H1 (cell line): ENCODE data around the gene PIP5K1B. TPM values are rescaled to one million over a fixed set of nuclear protein-coding genes. Genes with fewer than 3 reads are reported as not detected.

Experiments
- CTCF ChIA-PET: fragments of 300-600 bp; sonication (Branson Sonifier 250); formaldehyde crosslinking; loops from one replicate; lab custom pipeline; 2021; ENCODE audit not compliant: partially characterized antibody; lab: Charles Lee
- POLR2A ChIA-PET: fragments of 300-600 bp; sonication (Branson Sonifier 250); formaldehyde crosslinking; loops from one replicate; lab custom pipeline; 2021; ENCODE audit warnings: inconsistent platforms; ENCODE audit not compliant: partially characterized antibody; lab: Charles Lee
- DNase-seq, 2 experiments: peaks; one replicate each; pipeline versions ENCODE4 v3.0.0 to v3.0.0-alpha.2; 2010 to 2022; ENCODE audit warnings: low spot score in 2 of 2, low read depth in 1 of 2, mixed read lengths in 1 of 2
- FAIRE-seq: peaks from 2 replicates; lab custom pipeline; 2011; peaks lifted over from hg19 to GRCh38; lab: Jason Lieb, UNC
- H2AFZ ChIP-seq: 2 replicates; pipeline ENCODE4 v1.8.1; 2012; ENCODE audit warnings: low read length, inconsistent platforms
- H2AK5ac ChIP-seq: 2 replicates; pipeline ENCODE4 v1.6.1; 2013; ENCODE audit warnings: low read depth, low read length
- H2BK120ac ChIP-seq: replicated peaks from 2 replicates; pipeline ENCODE3; 2013; ENCODE audit warnings: low read depth, low read length, inconsistent platforms
- H2BK12ac ChIP-seq: 2 replicates; pipeline ENCODE4 v1.6.1; 2013; ENCODE audit warnings: low read depth, low read length
- H2BK15ac ChIP-seq: 2 replicates; pipeline ENCODE4 v1.6.1; 2013; ENCODE audit warnings: low read length
- H2BK20ac ChIP-seq: 2 replicates; pipeline ENCODE4 v1.6.1; 2013; ENCODE audit warnings: low read length
- H2BK5ac ChIP-seq: 2 replicates; pipeline ENCODE4 v1.6.1; 2013; ENCODE audit warnings: low read depth, low read length
- H3K14ac ChIP-seq: 2 replicates; pipeline ENCODE4 v1.6.1; 2013; ENCODE audit warnings: inconsistent platforms; ENCODE audit not compliant: insufficient read length
- H3K18ac ChIP-seq: 2 replicates; pipeline ENCODE4 v1.6.1; 2013; ENCODE audit warnings: low read length; ENCODE audit errors: extremely low read depth
- H3K23ac ChIP-seq: 2 replicates; pipeline ENCODE4 v1.6.1; 2013; ENCODE audit warnings: inconsistent platforms; ENCODE audit not compliant: insufficient read length
- H3K23me2 ChIP-seq: 2 replicates; pipeline ENCODE4 v1.6.1; 2013; ENCODE audit warnings: low read depth, low read length
- H3K27ac ChIP-seq: 2 replicates; pipeline ENCODE4 v1.6.1; 2011; ENCODE audit warnings: low read depth, low read length, inconsistent platforms
- H3K27me3 ChIP-seq, 4 experiments: replicated peaks in 1 of 4; 1 replicate in 1 of 4; 2 replicates in 3 of 4; pipeline versions ENCODE4 v1.6.1 to v1.8.1; 2011 to 2013; ENCODE audit warnings: low read length in 3 of 4, mild to moderate bottlenecking in 3 of 4, inconsistent platforms in 2 of 4, mixed read lengths in 2 of 4, moderate library complexity in 1 of 4; ENCODE audit not compliant: control insufficient read depth in 3 of 4, insufficient read depth in 3 of 4; ENCODE audit errors: extremely low read depth in 1 of 4
- H3K36me3 ChIP-seq, 4 experiments: 2 replicates each; pipeline versions ENCODE4 v1.6.1 to v1.8.1; 2011 to 2013; ENCODE audit warnings: mild to moderate bottlenecking in 4 of 4, low read length in 3 of 4, moderate library complexity in 2 of 4, control low read depth in 1 of 4, inconsistent platforms in 1 of 4; ENCODE audit not compliant: insufficient read depth in 4 of 4, control insufficient read depth in 2 of 4
- H3K4ac ChIP-seq: replicated peaks from 2 replicates; pipeline ENCODE3; 2013; ENCODE audit warnings: low read length, low read depth, mixed read lengths, inconsistent platforms; ENCODE audit not compliant: insufficient read length
- H3K4me1 ChIP-seq, 4 experiments: replicated peaks in 1 of 4; 1 replicate in 1 of 4; 2 replicates in 3 of 4; pipeline versions ENCODE4 v1.6.1 to v1.8.1; 2011 to 2013; ENCODE audit warnings: low read length in 3 of 4, inconsistent platforms in 2 of 4, mixed read lengths in 1 of 4; ENCODE audit not compliant: insufficient read depth in 4 of 4, control insufficient read depth in 3 of 4
- H3K4me2 ChIP-seq, 2 experiments: 2 replicates each; pipeline versions ENCODE4 v1.6.1 to v1.8.1; 2011 to 2013; ENCODE audit warnings: low read depth in 2 of 2, low read length in 2 of 2, control low read depth in 1 of 2, inconsistent platforms in 1 of 2, mild to moderate bottlenecking in 1 of 2; ENCODE audit not compliant: insufficient read depth in 1 of 2
- H3K4me3 ChIP-seq, 4 experiments: fragments of 200-600, 300-600 bp in 1 of 4; sonication (generic), shearing (Covaris generic), sonication (Bioruptor Twin) in 1 of 4; 2 replicates each; pipeline versions ENCODE4 v1.5.1 to v1.8.1; 2011 to 2016; ENCODE audit warnings: low read length in 4 of 4, low read depth in 3 of 4, control low read depth in 2 of 4, inconsistent platforms in 2 of 4, mild to moderate bottlenecking in 2 of 4, mixed read lengths in 1 of 4, moderate library complexity in 1 of 4; ENCODE audit not compliant: insufficient read depth in 2 of 4; ENCODE audit errors: extremely low read depth in 1 of 4
- H3K56ac ChIP-seq: replicated peaks from 2 replicates; pipeline ENCODE3; 2013; ENCODE audit warnings: low read depth, mild to moderate bottlenecking, mixed read lengths, low read length, inconsistent platforms; ENCODE audit not compliant: insufficient read length
- H3K79me1 ChIP-seq: 2 replicates; pipeline ENCODE4 v1.6.1; 2013; ENCODE audit warnings: low read depth, low read length, control low read depth
- H3K79me2 ChIP-seq, 2 experiments: 2 replicates each; pipeline versions ENCODE4 v1.6.1 to v1.8.1; 2012 to 2013; ENCODE audit warnings: low read length in 2 of 2, mild to moderate bottlenecking in 2 of 2, inconsistent platforms in 1 of 2; ENCODE audit not compliant: insufficient read depth in 2 of 2, control insufficient read depth in 1 of 2
- H3K9ac ChIP-seq, 4 experiments: replicated peaks in 1 of 4; 1 replicate in 1 of 4; 2 replicates in 3 of 4; pipeline versions ENCODE4 v1.6.1 to v1.8.1; 2011 to 2013; ENCODE audit warnings: low read depth in 3 of 4, low read length in 3 of 4, control low read depth in 2 of 4, mild to moderate bottlenecking in 2 of 4, moderate library complexity in 2 of 4, inconsistent platforms in 1 of 4; ENCODE audit errors: extremely low read depth in 1 of 4
- H3K9me3 ChIP-seq, 2 experiments: 2 replicates each; pipeline versions ENCODE4 v1.6.1 to v1.8.1; 2012 to 2013; ENCODE audit warnings: mild to moderate bottlenecking in 2 of 2, moderate library complexity in 2 of 2, control low read depth in 1 of 2, inconsistent platforms in 1 of 2, low read depth in 1 of 2, low read length in 1 of 2, mixed read lengths in 1 of 2; ENCODE audit not compliant: insufficient read depth in 2 of 2
- H4K20me1 ChIP-seq, 2 experiments: replicated peaks in 1 of 2; 2 replicates each; pipeline versions ENCODE3 to v1.8.1; 2011 to 2013; ENCODE audit warnings: inconsistent platforms in 2 of 2, low read length in 2 of 2, mild to moderate bottlenecking in 1 of 2; ENCODE audit not compliant: insufficient read depth in 2 of 2, control insufficient read depth in 1 of 2
- H4K5ac ChIP-seq: 2 replicates; pipeline ENCODE4 v1.6.1; 2013; ENCODE audit warnings: low read length, low read depth, mixed read lengths, inconsistent platforms; ENCODE audit not compliant: insufficient read length
- H4K8ac ChIP-seq: 2 replicates; pipeline ENCODE4 v1.8.0; 2013; ENCODE audit warnings: mild to moderate bottlenecking, moderate library complexity, low read length, inconsistent platforms; ENCODE audit not compliant: insufficient read depth; ENCODE audit errors: extremely low read depth
- H4K91ac ChIP-seq: replicated peaks from 2 replicates; pipeline ENCODE3; 2013; ENCODE audit warnings: low read length, mixed read lengths, inconsistent platforms; ENCODE audit not compliant: insufficient read length
- FOSL1 ChIP-seq: IDR thresholded peaks from 2 replicates; pipeline ENCODE4 v1.6.1; 2011; ENCODE audit warnings: mild to moderate bottlenecking, low read depth, low read length, moderate library complexity; ENCODE audit not compliant: insufficient read depth
- SP4 ChIP-seq: IDR thresholded peaks from 2 replicates; pipeline ENCODE4 v1.6.1; 2012; ENCODE audit warnings: low read length, inconsistent platforms
- TEAD4 ChIP-seq: IDR thresholded peaks from 2 replicates; pipeline ENCODE4 v1.6.1; 2012; ENCODE audit warnings: low read depth, low read length, inconsistent platforms, mixed read lengths
- WGBS, 2 experiments: shearing (Covaris generic) in 1 of 2; methylation state at CpG; one replicate each; pipeline versions ENCODE4 v1.1.6 to v1.1.7; 2013 to 2015; ENCODE audit warnings: low lambda C conversion rate in 2 of 2, mixed read lengths in 2 of 2, inconsistent platforms in 1 of 2, low coverage in 1 of 2, missing lambda C conversion rate in 1 of 2; ENCODE audit not compliant: insufficient replicate concordance in 2 of 2, insufficient coverage in 1 of 2, insufficient read length in 1 of 2; ENCODE audit errors: extremely low coverage in 1 of 2, missing lambda C conversion rate in 1 of 2; 5-methylcytosine and 5-hydroxymethylcytosine counted together
- polyA plus RNA-seq, 7 experiments: library from polyadenylated mRNA; depleted of rRNA in 3 of 7; stranded (reverse) in 5 of 7; unstranded in 2 of 7; fragments of >200 nt in 5 of 7; fragments of 200-250 nt in 2 of 7; gene quantifications; 1 replicate in 5 of 7; 2 replicates in 1 of 7; 4 replicates in 1 of 7; pipeline versions ENCODE4 v1.2.1 to v1.2.3, GENCODE V29; 2011 to 2013; ENCODE audit warnings: missing spikeins in 2 of 7, mixed read lengths in 2 of 7
- total RNA-seq: library from RNA; stranded (reverse); fragmentation: NEBNext Ultra II Directional; extraction: Animal tissue kit (Norgen Biotek cat#: 25700); gene quantifications from 2 replicates; pipeline ENCODE4 v1.2.1, GENCODE V29; 2021

Gene PIP5K1B
- total and polyA plus RNA-seq, 2 of the 8 experiments (the other 6 are each of a cell fraction or from before 2014, with no cell fraction given) = 4.7 to 7.7 TPM

DNA sequence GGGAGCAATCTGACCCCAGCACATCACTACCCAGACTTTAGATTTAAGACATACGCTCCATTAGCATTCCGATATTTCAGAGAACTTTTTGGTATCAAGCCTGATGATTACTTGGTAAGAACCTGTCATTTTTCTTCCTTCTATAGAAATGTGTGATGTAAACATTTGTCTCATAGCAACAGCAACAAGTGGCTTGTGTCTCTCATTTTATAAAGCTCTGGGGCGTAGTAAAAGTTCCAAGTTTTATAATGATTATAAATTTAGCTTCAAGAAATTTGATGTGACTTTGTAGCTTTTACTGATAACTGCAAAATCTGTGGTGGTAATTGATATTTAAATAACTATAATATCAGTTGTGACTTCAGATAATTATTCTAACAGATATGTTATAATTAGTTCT, 171.6 kb downstream of the PIP5K1B start:
- H3K79me1 ChIP-seq = no peaks in the 10 kb centered on the region
- H3K23ac ChIP-seq = no peak overlapping the region
- H3K27me3 ChIP-seq = no peaks in the 10 kb centered on the region
- H4K5ac ChIP-seq = no peak overlapping the region
- no peak overlapping the region for H3K4ac ChIP-seq
- H2BK120ac ChIP-seq = no peak overlapping the region
- peaks cover 2 to 17% (median 3%) of the 10 kb centered on the region in 4 experiments; a peak in 6 of 7 replicates for H3K4me1 ChIP-seq
- H2AFZ ChIP-seq = no peak overlapping the region
- no peak overlapping the region for H3K4me2 ChIP-seq
- 54% methylated on average over 3 of the region's 3 CpGs; no CpG with 5 or more reads in 1 of the 2 experiments for WGBS, 2 experiments
- H4K20me1 ChIP-seq = no peaks in the 10 kb centered on the region
- H3K27ac ChIP-seq = no peak overlapping the region
- POLR2A ChIA-PET = no interaction called here
- no peak overlapping the region for H3K18ac ChIP-seq
- no peaks in the 10 kb centered on the region for H3K79me2 ChIP-seq
- H2BK15ac ChIP-seq = no peak overlapping the region
- H2BK20ac ChIP-seq = no peak overlapping the region
- no peak overlapping the region for H3K4me3 ChIP-seq
- no peaks in the 10 kb centered on the region for H3K23me2 ChIP-seq
- H2AK5ac ChIP-seq = no peak overlapping the region
- no peaks in the 10 kb centered on the region for H3K36me3 ChIP-seq
- H3K9me3 ChIP-seq = no peaks in the 10 kb centered on the region
- no peak overlapping the region for H4K8ac ChIP-seq
- DNase-seq (no peak), FAIRE-seq (no peak)
- no peak overlapping the region for H4K91ac ChIP-seq
- no peak overlapping the region for H3K14ac ChIP-seq
- no peak overlapping the region for H3K9ac ChIP-seq
- no peak overlapping the region for H2BK5ac ChIP-seq
- no peak overlapping the region for H3K56ac ChIP-seq
- CTCF ChIA-PET = no interaction called here
- TF ChIP-seq FOSL1 = no peak
- TF ChIP-seq SP4 = no peak
- no peak for TF ChIP-seq TEAD4
- no peak overlapping the region for H2BK12ac ChIP-seq
